GM21576 (cell line): ENCODE results near the gene YIPF3.

Source experiments
- ATAC-seq: cut with Tn5 transposase; IDR thresholded peaks from one replicate; pipeline ENCODE4 v1.9.1; 2021; ENCODE audit warnings: mild to moderate bottlenecking, moderate library complexity; ENCODE audit not compliant: unreplicated experiment

The YIPF3 gene

DNA sequence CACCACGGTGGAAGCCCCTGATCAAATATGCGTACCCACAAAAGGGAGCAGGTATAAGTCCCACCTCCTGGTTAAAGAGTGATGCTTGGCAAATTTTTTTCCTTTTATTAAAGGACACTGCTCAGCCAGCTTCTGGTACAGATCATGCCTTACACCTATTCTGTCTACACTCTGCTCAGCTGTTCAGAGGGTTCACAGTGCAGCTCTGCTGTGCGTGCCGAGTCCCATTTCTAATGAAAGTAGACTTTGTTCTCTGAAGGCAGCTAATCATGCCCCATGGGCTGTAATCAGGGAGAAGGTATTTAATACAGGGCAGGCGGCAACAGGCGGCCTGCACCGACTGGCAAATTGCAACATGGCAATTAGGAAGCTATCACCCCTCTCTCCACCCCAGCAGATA, 22.9 kb downstream of the YIPF3 start:
- ATAC-seq, result no peak

GRCh38 chr6:43493230-43493629, 23.5 kb downstream of the YIPF3 start:
- no peak for ATAC-seq

GRCh38 chr6:43492673-43493072, 24.1 kb downstream of the YIPF3 start:
- ATAC-seq, result no peak

- ATAC-seq, result no peak
Measured at GRCh38 chr6:43491750-43492661, 24.7 kb downstream of the YIPF3 start.

- no peak for ATAC-seq
Measured at GRCh38 chr6:43490523-43490939, 26.2 kb downstream of the YIPF3 start.

- ATAC-seq, result no peak
Measured at GRCh38 chr6:43489277-43490072, 27.3 kb downstream of the YIPF3 start.

GRCh38 chr6:43488667-43489276, 28.0 kb downstream of the YIPF3 start:
- ATAC-seq, result no peak

- no peak for ATAC-seq
Measured at GRCh38 chr6:43481591-43482236, 35.0 kb downstream of the YIPF3 start.

DNA sequence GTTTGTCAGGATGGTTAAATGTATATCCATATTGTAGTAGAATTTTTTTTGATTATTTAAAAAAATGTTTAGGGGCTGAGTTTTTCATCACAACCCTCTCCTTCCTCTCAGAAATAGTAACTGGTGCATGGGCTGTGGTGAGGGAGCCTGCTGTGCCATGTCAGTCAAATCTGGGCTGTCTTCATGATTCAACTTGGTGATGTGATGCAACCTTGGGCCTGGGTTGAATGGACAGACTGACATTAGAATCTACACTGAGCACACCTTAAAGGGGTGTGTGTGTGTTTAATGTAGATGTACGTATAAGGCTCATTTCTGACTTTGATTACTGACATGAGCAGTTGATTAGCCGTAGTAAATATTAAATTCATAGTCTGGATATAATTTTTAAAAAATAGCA, 35.7 kb downstream of the YIPF3 start:
- no peak for ATAC-seq

GRCh38 chr6:43478008-43478372, 38.7 kb downstream of the YIPF3 start:
- ATAC-seq, result no peak

GRCh38 chr6:43477235-43478007, 39.3 kb downstream of the YIPF3 start, which contains the start of gene TJAP1:
Gene TJAP1, plus strand, starts transcription at chr6:43477570. Its CDS starts 21,432 bp downstream, at chr6:43499002.
- ATAC-seq, result peak; percentile 95

DNA sequence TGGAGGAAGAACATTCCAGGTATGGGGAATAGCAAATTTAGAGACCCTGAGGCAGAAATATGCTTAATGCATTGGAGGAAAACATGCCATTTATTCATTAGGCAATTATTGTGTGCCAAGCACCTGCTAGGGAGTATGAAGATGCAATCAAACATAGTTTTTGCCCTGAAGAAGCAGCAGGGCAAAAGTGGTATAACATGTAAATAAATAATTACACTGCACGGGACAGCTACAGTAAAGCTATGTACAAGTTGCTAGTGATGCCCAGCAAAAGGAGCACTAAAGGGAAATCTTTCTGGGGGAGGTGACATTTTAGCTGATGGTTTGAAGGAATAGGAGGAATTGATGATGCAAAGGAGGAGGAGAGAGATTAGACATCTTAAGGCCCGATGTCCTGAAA, 40.0 kb downstream of the YIPF3 start:
- ATAC-seq, result no peak

DNA sequence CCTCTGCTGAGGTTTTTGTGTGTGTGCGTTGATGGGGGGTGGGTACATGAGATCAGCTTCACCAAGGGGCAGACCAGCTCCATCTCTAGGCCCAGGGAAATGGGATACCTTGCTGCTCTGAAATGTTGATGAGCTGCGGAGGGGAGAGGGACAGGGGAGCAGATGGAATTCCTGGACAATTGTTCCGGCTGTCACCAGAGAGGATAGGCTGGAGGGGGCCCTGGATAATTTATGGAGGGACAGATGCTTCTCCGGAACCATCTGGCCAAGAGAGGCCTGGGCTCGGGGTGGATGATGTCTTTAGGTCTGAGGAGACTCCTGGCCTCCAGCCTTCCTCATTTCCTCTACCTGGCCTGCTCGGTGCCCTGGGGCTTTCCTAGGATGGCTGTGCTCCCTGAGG, 41.2 kb downstream of the YIPF3 start:
- no peak for ATAC-seq

DNA sequence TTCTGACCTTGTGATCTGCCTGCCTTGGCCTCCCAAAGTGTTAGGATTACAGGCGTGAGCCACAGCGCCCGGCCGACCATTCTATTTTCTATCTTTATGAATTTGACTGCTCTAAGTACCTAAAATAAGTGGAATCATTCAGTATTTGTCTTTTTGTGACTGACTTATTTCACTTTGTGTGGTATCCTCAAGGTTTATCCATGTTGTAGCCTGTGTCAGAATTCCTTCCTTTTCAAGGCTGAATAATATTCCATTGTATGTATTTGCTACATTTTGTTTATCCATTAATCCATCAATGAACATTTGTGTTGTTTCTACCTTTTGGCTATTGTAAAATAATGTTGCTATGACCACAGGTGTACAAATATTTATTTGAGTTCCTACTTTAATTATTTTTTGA, 44.2 kb downstream of the YIPF3 start:
- ATAC-seq, result no peak

DNA sequence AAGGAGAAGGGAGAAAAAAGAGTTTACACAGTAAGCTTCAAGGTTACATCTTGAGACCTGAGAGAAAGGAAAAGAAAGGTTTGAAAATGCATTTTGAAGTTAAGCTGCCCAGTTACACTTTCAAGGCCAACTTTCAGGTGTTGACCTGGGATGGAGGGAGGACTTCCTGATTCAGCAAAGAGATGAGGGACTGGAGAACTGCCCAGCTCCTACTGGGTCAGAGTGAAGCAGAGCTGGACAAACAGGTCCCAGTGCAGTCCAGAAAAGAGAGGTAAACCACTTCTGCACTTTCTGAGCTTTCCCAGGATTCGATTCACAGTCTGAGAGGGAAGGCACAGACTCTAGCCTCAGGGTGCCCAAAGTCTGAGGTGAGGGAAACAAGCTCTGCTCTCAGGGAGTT, 45.3 kb downstream of the YIPF3 start:
- ATAC-seq, result no peak

- no peak for ATAC-seq
Measured at GRCh38 chr6:43469947-43470346, 46.8 kb downstream of the YIPF3 start.

DNA sequence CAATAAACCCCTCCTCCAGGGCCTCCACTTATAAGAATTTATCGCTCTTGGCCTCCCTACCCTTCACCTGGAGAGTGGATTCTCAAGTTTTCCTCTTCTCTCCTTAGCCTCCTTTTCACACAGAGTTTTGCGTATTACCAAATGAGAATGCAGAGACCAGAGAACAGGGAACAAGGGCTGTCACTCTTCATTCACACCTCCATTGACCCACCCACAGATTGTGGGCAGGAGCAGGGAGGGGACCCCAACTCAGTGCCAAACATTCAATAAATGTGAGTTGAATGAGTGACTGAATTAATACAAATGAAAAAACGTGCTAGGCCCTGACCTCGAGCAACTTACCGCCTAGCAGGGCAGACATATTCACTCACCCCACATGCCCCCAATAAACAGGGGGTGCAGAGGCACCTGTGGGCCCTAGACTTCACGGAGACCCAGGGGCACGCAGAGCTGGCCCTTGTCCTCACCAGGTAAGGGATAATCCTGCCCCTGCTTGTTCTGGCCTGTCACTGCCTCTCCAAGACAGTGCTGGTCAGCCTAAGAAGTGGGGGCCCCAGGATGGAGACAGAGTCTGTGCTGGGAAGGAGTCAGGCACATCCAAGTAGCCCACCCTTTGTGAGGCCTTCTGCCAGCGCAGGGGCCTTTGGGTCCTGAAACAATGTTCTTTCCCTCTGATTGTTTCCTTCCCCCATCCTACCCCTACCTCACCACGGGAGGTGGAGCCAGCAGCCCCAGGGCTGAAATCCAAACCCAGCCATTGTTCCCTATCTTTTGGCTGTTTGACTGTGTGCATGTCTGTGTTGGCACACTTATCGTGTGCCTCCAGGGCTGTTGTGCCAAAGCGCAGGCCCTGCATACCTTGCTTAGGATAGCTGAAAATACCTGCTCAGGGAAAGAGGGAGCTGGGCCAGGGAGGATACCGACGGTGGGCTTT, 47.7 kb downstream of the YIPF3 start:
- ATAC-seq, result no peak

GRCh38 chr6:43468240-43468639, 48.5 kb downstream of the YIPF3 start:
- ATAC-seq, result no peak

- ATAC-seq, result no peak
Measured at GRCh38 chr6:43467752-43468151, 49.0 kb downstream of the YIPF3 start.
